ENCODE data around the gene COTL1.
A peak's percentile ranks its signal among the peaks of the same experiment; 100 is the strongest.

COTL1 gene

GRCh38 chr16:84570739-84571403, 47.0 kb downstream of the COTL1 start:
- Mint-ChIP-seq H3K4me1 (peaks cover 11% of the 10 kb centered on the region), H3K27ac (peak overlapping the region in 1 of 3 experiments; percentile 72), H3K36me3 (ENCODE audit: low read depth) (peaks cover 71% of the 10 kb centered on the region), H3K4me3 (no peak overlapping the region), H3K9me3 (peaks cover 16% of the 10 kb centered on the region), H3K27me3 (ENCODE audit: low read depth) (no peaks in the 10 kb centered on the region)
- TF ChIP-seq CTCF (IDR thresholded peaks at IDR 0.05; ENCODE audit: unreplicated experiment in 3 of 3): no peak

DNA sequence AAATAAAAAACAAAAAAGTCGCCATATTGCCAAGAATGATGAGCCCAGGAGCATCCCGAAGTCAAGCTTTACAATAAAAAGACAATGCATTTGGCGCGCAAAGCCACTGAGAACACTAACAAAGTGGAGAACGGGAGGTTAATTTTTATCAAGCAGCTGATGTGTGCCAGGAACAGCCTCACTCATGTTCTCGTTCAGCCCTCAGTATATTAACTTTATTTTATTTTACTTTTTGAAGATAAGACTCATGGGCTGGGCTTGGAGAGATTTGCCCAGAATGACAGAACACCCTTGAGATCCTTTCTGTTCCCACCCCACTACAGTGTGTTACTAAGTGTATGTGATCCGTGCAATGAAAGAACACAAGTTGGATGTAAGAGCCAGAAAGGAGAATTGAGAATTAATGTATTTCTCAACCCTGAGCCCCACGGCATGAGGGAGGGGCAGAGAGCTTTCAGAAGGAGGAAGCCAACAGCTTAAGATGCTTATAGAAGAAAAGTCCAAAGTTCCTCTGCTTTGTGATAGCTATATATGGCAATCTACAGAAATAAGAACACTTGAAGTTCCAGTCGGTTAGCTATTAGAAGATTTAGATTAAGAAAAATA, 48.4 kb downstream of the COTL1 start:
- no peaks in the 10 kb centered on the region for H3K27me3 Mint-ChIP-seq (ENCODE audit: low read depth)
- no peak overlapping the region for H3K4me3 Mint-ChIP-seq
- peak overlapping the region; percentile 72 to 81 (median 81) for H3K27ac Mint-ChIP-seq
- no peak for TF ChIP-seq CTCF (IDR thresholded peaks at IDR 0.05; ENCODE audit: unreplicated experiment in 3 of 3)
- peaks cover 16% of the 10 kb centered on the region for H3K9me3 Mint-ChIP-seq
- peaks cover 10% of the 10 kb centered on the region for H3K4me1 Mint-ChIP-seq
- H3K36me3 Mint-ChIP-seq (ENCODE audit: low read depth): peaks cover 81% of the 10 kb centered on the region

DNA sequence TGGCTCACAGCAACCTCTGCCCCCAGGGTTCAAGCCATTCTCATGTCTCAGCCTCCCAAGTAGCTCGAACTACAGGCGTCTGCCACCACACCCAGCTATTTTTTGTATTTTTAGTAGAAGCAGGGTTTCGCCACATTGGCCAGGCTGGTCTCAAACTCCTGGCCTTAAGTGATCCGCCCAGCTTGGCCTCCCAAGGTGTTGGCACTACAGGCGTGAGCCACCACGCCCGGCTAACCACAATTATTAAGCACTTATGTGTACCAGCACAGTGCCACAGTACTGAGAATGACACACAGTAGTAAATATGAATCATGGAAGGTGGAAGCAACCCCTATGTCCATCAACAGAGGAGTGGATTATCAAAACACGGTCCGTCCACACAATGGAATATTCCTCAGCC, 49.8 kb downstream of the COTL1 start:
- peaks cover 78% of the 10 kb centered on the region for H3K36me3 Mint-ChIP-seq (ENCODE audit: low read depth)
- no peak overlapping the region for H3K4me3 Mint-ChIP-seq
- no peak overlapping the region for H3K27ac Mint-ChIP-seq
- peaks cover 10% of the 10 kb centered on the region for H3K27me3 Mint-ChIP-seq (ENCODE audit: low read depth)
- H3K9me3 Mint-ChIP-seq: peaks cover 16% of the 10 kb centered on the region
- peaks cover 11% of the 10 kb centered on the region for H3K4me1 Mint-ChIP-seq
- TF ChIP-seq CTCF (IDR thresholded peaks at IDR 0.05; ENCODE audit: unreplicated experiment in 3 of 3): no peak

DNA sequence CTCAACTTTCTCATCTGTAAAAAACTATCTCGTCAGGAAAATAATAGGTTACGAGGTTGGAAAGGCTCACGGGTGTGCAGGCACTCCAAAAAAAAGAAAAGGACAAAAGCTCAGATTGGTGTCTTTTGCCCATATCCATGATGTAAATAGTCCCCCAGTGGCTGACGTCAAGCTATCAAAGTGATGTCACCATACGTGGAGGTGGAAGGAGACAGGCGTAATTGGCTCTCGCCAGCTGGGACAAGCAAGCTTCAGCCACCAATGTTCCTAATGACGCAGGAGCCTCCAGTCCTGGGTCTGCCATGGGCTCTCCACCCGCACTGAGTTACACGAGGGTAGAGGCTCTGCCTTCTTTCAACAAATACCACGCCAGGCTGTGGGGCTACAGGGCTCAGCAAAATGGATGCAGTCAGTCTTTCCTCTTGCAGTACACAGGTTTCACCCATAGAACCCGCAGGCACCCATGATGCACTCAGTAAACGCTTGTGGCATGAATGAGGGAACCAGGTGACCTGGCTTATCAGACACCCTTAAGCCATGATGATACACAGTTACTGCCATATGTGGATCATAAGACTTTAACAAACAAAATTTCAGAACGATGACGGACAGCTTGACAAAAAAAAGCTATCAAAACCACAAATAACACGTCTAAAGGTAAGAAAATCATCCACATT, 50.5 kb downstream of the COTL1 start:
- H3K4me1 Mint-ChIP-seq: peaks cover 11% of the 10 kb centered on the region
- peaks cover 16% of the 10 kb centered on the region for H3K9me3 Mint-ChIP-seq
- no peak overlapping the region for H3K4me3 Mint-ChIP-seq
- H3K36me3 Mint-ChIP-seq (ENCODE audit: low read depth): peaks cover 75% of the 10 kb centered on the region
- peaks cover 10% of the 10 kb centered on the region for H3K27me3 Mint-ChIP-seq (ENCODE audit: low read depth)
- TF ChIP-seq CTCF (IDR thresholded peaks at IDR 0.05; ENCODE audit: unreplicated experiment in 3 of 3): no peak
- peak overlapping the region in 1 of 3 experiments; percentile 49 for H3K27ac Mint-ChIP-seq

GRCh38 chr16:84566545-84567257, 51.2 kb downstream of the COTL1 start:
- H3K36me3 Mint-ChIP-seq (ENCODE audit: low read depth): peaks cover 68% of the 10 kb centered on the region
- no peak for TF ChIP-seq CTCF (IDR thresholded peaks at IDR 0.05; ENCODE audit: unreplicated experiment in 3 of 3)
- no peak overlapping the region for H3K4me3 Mint-ChIP-seq
- H3K27ac Mint-ChIP-seq: peak overlapping the region in 1 of 3 experiments; percentile 49
- peaks cover 16% of the 10 kb centered on the region for H3K9me3 Mint-ChIP-seq
- H3K27me3 Mint-ChIP-seq (ENCODE audit: low read depth): peaks cover 10% of the 10 kb centered on the region
- peaks cover 11% of the 10 kb centered on the region for H3K4me1 Mint-ChIP-seq
